ENCODE data around the gene RHOF.
"Not testable (repeated sequence)": the region's sequence is repeated elsewhere in the genome, so short reads cannot be mapped to it uniquely, and the experiment has no call there.

RHOF gene

GRCh38 chr12:121748571-121749265 is 44.8 kb downstream of the RHOF start:
- no peak for DNase-seq (ENCODE audit: low read depth in 2 of 2)

GRCh38 chr12:121748218-121748570 is 45.3 kb downstream of the RHOF start:
- DNase-seq (ENCODE audit: low read depth in 2 of 2) = no peak

- not testable (repeated sequence) for DNase-seq (ENCODE audit: low read depth in 2 of 2)
Measured at GRCh38 chr12:121745545-121745944, 47.9 kb downstream of the RHOF start.

- no peak for DNase-seq (ENCODE audit: low read depth in 2 of 2)
Measured at GRCh38 chr12:121741743-121742142, 51.7 kb downstream of the RHOF start.

- DNase-seq (ENCODE audit: low read depth in 2 of 2) = no peak
Measured at GRCh38 chr12:121740847-121741246, 52.6 kb downstream of the RHOF start.

- no peak for DNase-seq (ENCODE audit: low read depth in 2 of 2)
Measured at GRCh38 chr12:121738340-121738858, 55.1 kb downstream of the RHOF start.

GRCh38 chr12:121733849-121734248 is 59.6 kb downstream of the RHOF start:
- no peak for DNase-seq (ENCODE audit: low read depth in 2 of 2)

GRCh38 chr12:121731473-121731872 is 62.0 kb downstream of the RHOF start:
- DNase-seq (ENCODE audit: low read depth in 2 of 2) = no peak

GRCh38 chr12:121729021-121729420 is 64.5 kb downstream of the RHOF start:
- DNase-seq (ENCODE audit: low read depth in 2 of 2) = no peak

All from stimulated activated CD8-positive, alpha-beta memory T cell treated with anti-CD3 and anti-CD28 coated beads, Interleukin-15, amount 100 ng/mL, for 48 hours (primary cell).